Kidney (tissue), 14 donors: ENCODE results near the gene EXO5. TPM values are rescaled to one million over a fixed set of nuclear protein-coding genes. Genes with fewer than 3 reads are reported as not detected.

Source experiments
- DNase-seq, 5 donors: peaks; one replicate each; pipeline ENCODE4 v3.0.0-alpha.2; 2013 to 2020
- FAIRE-seq: peaks from 2 replicates; lab custom pipeline; 2012; peaks lifted over from hg19 to GRCh38; lab: Jason Lieb, UNC
- H3K27ac ChIP-seq, 2 donors: one replicate each; pipeline ENCODE4 v1.7.0; 2013; ENCODE audit warnings: low read depth in 2 of 2, low read length in 2 of 2, inconsistent platforms in 1 of 2
- H3K27me3 ChIP-seq: one replicate; pipeline ENCODE4 v1.7.1; 2013; ENCODE audit warnings: low read length, inconsistent platforms; ENCODE audit not compliant: control insufficient read depth, insufficient read depth
- H3K36me3 ChIP-seq, 3 donors: one replicate each; pipeline versions ENCODE4 v1.7.0 to v1.7.1; 2013; ENCODE audit warnings: low read length in 3 of 3, control low read depth in 1 of 3, inconsistent platforms in 1 of 3; ENCODE audit not compliant: insufficient read depth in 3 of 3, control insufficient read depth in 2 of 3
- H3K4me1 ChIP-seq, 3 donors: one replicate each; pipeline versions ENCODE4 v1.7.0 to v1.7.1; 2013; ENCODE audit warnings: low read length in 3 of 3, inconsistent platforms in 1 of 3, low read depth in 1 of 3; ENCODE audit not compliant: control insufficient read depth in 2 of 3, insufficient read depth in 2 of 3
- H3K4me3 ChIP-seq, 3 donors: one replicate each; pipeline versions ENCODE4 v1.7.0 to v1.8.1; 2013; ENCODE audit warnings: low read length in 3 of 3, control low read depth in 1 of 3, inconsistent platforms in 1 of 3
- H3K9ac ChIP-seq, 3 donors: one replicate each; pipeline versions ENCODE4 v1.7.0 to v1.7.1; 2013; ENCODE audit warnings: low read length in 3 of 3, control low read depth in 1 of 3, inconsistent platforms in 1 of 3
- H3K9me3 ChIP-seq, 3 donors: one replicate each; pipeline versions ENCODE4 v1.7.0 to v1.7.1; 2013; ENCODE audit warnings: low read length in 3 of 3, control low read depth in 1 of 3, inconsistent platforms in 1 of 3; ENCODE audit not compliant: control insufficient read depth in 2 of 3, insufficient read depth in 1 of 3
- CTCF ChIP-seq: IDR thresholded peaks from 3 replicates; pipeline ENCODE4 v1.5.1; 2012; ENCODE audit warnings: mild to moderate bottlenecking, moderate library complexity, borderline replicate concordance; ENCODE audit not compliant: insufficient read depth; ENCODE audit errors: extremely low read depth
- intact Hi-C: fragments of 100-400 bp; cut with DNase I; formaldehyde crosslinking; loops from one replicate; pipeline ENCODE4 v1.11.1; 2022
- polyA plus RNA-seq: library from polyadenylated mRNA; stranded (reverse); fragments of 350-450 nt; fragmentation: Illumina TruSeq; extraction: RNeasy Lipid Tissue Mini Kit (QIAGEN cat#74804); gene quantifications from one replicate; pipeline ENCODE4 v1.2.3, GENCODE V29; 2014; ENCODE audit warnings: low read depth, low replicate concordance; ENCODE audit not compliant: insufficient read depth
- total RNA-seq: library from RNA; stranded (reverse); fragmentation: NEBNext Ultra II Directional; extraction: Animal tissue kit (Norgen Biotek cat#: 25700); gene quantifications from one replicate; pipeline ENCODE4 v1.2.1, GENCODE V29; 2021
- donor health status: control.
- donor health status: control.
- donor health status: control.
- donor health status: control.
- donor health status: control.
- donor health status: DM: yes; HTN: yes; CAD: no.
- donor health status: Normal renal cell carcinoma (clear cell type).

EXO5 gene
- total and polyA plus RNA-seq, 2 donors from 2014 or later: 4.3 to 9.0 TPM

GRCh38 chr1:40531381-40532061 lies 23.0 kb downstream of the EXO5 start, which contains the start of gene ZNF684:
Gene ZNF684 (plus strand): TSS chr1:40531637. CDS start chr1:40533167, 1,530 bp downstream.
- Histone ChIP-seq H3K4me1 (peaks cover 0 to 4% (median 0%) of the 10 kb centered on the region in 3 donors), H3K9me3 (no peaks in the 10 kb centered on the region), H3K4me3 (peak within 1 kb of the TSS; percentile 91 to 98 (median 93)), H3K9ac (peak within 1 kb of the TSS; percentile 53 to 64 (median 62)), H3K27me3 (no peaks in the 10 kb centered on the region), H3K36me3 (no peaks in the 10 kb centered on the region), H3K27ac (peak within 1 kb of the TSS; percentile 75 to 80)
- DNase-seq (peak; percentile 91 to 97 (median 94)), FAIRE-seq (peak; percentile 95)
- intact Hi-C loops: no loop called here
- no peak for TF ChIP-seq CTCF

GRCh38 chr1:40532062-40532389 lies 23.5 kb downstream of the EXO5 start:
- DNase-seq: no peak
- no peaks in the 10 kb centered on the region for H3K27me3 ChIP-seq
- H3K9me3 ChIP-seq: no peaks in the 10 kb centered on the region
- H3K4me3 ChIP-seq: peak overlapping the region; percentile 91 to 98 (median 93)
- FAIRE-seq: no peak
- intact Hi-C loops: no loop called here
- peaks cover 0 to 4% (median 0%) of the 10 kb centered on the region in 3 donors for H3K4me1 ChIP-seq
- H3K27ac ChIP-seq: peak overlapping the region; percentile 75 to 80
- TF ChIP-seq CTCF: no peak
- H3K36me3 ChIP-seq: no peaks in the 10 kb centered on the region
- peak overlapping the region; percentile 1 to 64 (median 53) for H3K9ac ChIP-seq

GRCh38 chr1:40532844-40533424 lies 24.4 kb downstream of the EXO5 start:
- Histone ChIP-seq H3K27me3 (no peaks in the 10 kb centered on the region), H3K9me3 (no peaks in the 10 kb centered on the region), H3K9ac (peak overlapping the region in 1 of 3 donors; percentile 7), H3K36me3 (no peaks in the 10 kb centered on the region), H3K4me3 (peak overlapping the region in 2 of 3 donors; percentile 91 to 98), H3K27ac (peak overlapping the region; percentile 56 to 66), H3K4me1 (peaks cover 0 to 4% (median 0%) of the 10 kb centered on the region in 3 donors)
- intact Hi-C loops: no loop called here
- no peak for FAIRE-seq
- TF ChIP-seq CTCF: peak; percentile 41
- DNase-seq: peak in 3 of 5 donors; percentile 14 to 59 (median 58)
